Measurements from ENCODE around the gene DUSP15.

GRCh38 chr20:31870726-31871617 lies 645 bp upstream of the DUSP15 start:
- no peak for TF ChIP-seq CTCF (IDR thresholded peaks at IDR 0.05; ENCODE audit: low read depth, low read length, poor library complexity, severe bottlenecking)
- peak; percentile 73; the same call in 1 of the 2 replicates for TF ChIP-seq EZH2phosphoT487 (IDR thresholded peaks at IDR 0.05; ENCODE audit: borderline replicate concordance, low read length)

Data from DOHH2 (cell line).